HG03095 (cell line): Measurements from ENCODE around the gene OPN4.

Experiments
- ATAC-seq: cut with Tn5 transposase; IDR thresholded peaks from one replicate; pipeline ENCODE4 v1.9.1; 2021; ENCODE audit warnings: moderate library complexity; ENCODE audit not compliant: unreplicated experiment

Gene OPN4

GRCh38 chr10:86698207-86698940, 44.0 kb downstream of the OPN4 start:
- ATAC-seq, result no peak

- ATAC-seq, result no peak
Observed at GRCh38 chr10:86699125-86699524, 44.8 kb downstream of the OPN4 start.

- no peak for ATAC-seq
Observed at GRCh38 chr10:86699541-86699940, 45.2 kb downstream of the OPN4 start.

- ATAC-seq, result no peak
Observed at GRCh38 chr10:86699991-86700840, 45.9 kb downstream of the OPN4 start.

GRCh38 chr10:86700851-86701617, 46.7 kb downstream of the OPN4 start:
- ATAC-seq, result no peak

GRCh38 chr10:86703176-86703575, 48.8 kb downstream of the OPN4 start:
- ATAC-seq, result no peak

GRCh38 chr10:86705139-86705538, 50.8 kb downstream of the OPN4 start:
- ATAC-seq, result no peak

- no peak for ATAC-seq
Observed at GRCh38 chr10:86705905-86706304, 51.6 kb downstream of the OPN4 start.

GRCh38 chr10:86706401-86706841, 52.1 kb downstream of the OPN4 start:
- ATAC-seq, result no peak

- no peak for ATAC-seq
Observed at GRCh38 chr10:86706977-86707376, 52.6 kb downstream of the OPN4 start.

GRCh38 chr10:86707505-86707904, 53.2 kb downstream of the OPN4 start:
- no peak for ATAC-seq

- ATAC-seq, result no peak
Observed at GRCh38 chr10:86708068-86708782, 53.9 kb downstream of the OPN4 start.

- no peak for ATAC-seq
Observed at GRCh38 chr10:86708783-86709380, 54.5 kb downstream of the OPN4 start.

- ATAC-seq, result no peak
Observed at GRCh38 chr10:86709396-86710185, 55.2 kb downstream of the OPN4 start.

- ATAC-seq, result peak; percentile 82
Observed at GRCh38 chr10:86710987-86711512, 56.7 kb downstream of the OPN4 start.

GRCh38 chr10:86711513-86712316, 57.4 kb downstream of the OPN4 start:
- ATAC-seq, result peak; percentile 41

GRCh38 chr10:86712317-86712707, 58.0 kb downstream of the OPN4 start:
- peak; percentile 30 for ATAC-seq

- ATAC-seq, result no peak
Observed at GRCh38 chr10:86715156-86715795, 60.9 kb downstream of the OPN4 start.
